DND-41 (cell line): ENCODE data around the gene ADAM10.

ENCODE experiments used
- ATAC-seq: fragments of 200-7000 bp; cut with Tn5 transposase; 3 replicates; pipeline ENCODE4 v1.9.1; 2021; ENCODE audit warnings: low read depth; ENCODE audit not compliant: insufficient read depth
- DNase-seq: peaks from one replicate; pipeline ENCODE4 v3.0.0-alpha.2; 2020
- H2AFZ ChIP-seq: 2 replicates; pipeline ENCODE4 v1.6.0; 2012; ENCODE audit warnings: low read depth, low read length
- H3K27ac ChIP-seq: 2 replicates; pipeline ENCODE4 v1.5.1; 2012; ENCODE audit warnings: low read length, inconsistent platforms
- H3K27me3 ChIP-seq: fragments of 200-600 bp; sonication (generic); 2 replicates; pipeline ENCODE4 v1.6.0; 2012; ENCODE audit warnings: low read length, mild to moderate bottlenecking, inconsistent platforms; ENCODE audit not compliant: insufficient read depth, poor library complexity
- H3K36me3 ChIP-seq: 2 replicates; pipeline ENCODE4 v1.5.1; 2012; ENCODE audit warnings: low read length, inconsistent platforms; ENCODE audit not compliant: insufficient read depth
- H3K4me1 ChIP-seq: 2 replicates; pipeline ENCODE4 v1.5.1; 2012; ENCODE audit warnings: mild to moderate bottlenecking, low read length; ENCODE audit not compliant: insufficient read depth
- H3K4me2 ChIP-seq: 2 replicates; pipeline ENCODE4 v1.6.0; 2012; ENCODE audit warnings: mild to moderate bottlenecking, moderate library complexity, low read length, inconsistent platforms; ENCODE audit not compliant: insufficient read depth
- H3K4me3 ChIP-seq, 2 experiments: fragments of 200-600 bp in 1 of 2; shearing (Covaris generic) in 1 of 2; 2 replicates each; pipeline ENCODE4 v1.5.1; 2012 to 2016; ENCODE audit warnings: inconsistent platforms in 2 of 2, low read length in 2 of 2, mild to moderate bottlenecking in 2 of 2, low read depth in 1 of 2, moderate library complexity in 1 of 2
- H3K79me2 ChIP-seq: 2 replicates; pipeline ENCODE4 v1.6.0; 2012; ENCODE audit warnings: low read length, inconsistent platforms; ENCODE audit not compliant: insufficient read depth
- H3K9ac ChIP-seq: 2 replicates; pipeline ENCODE4 v1.6.0; 2012; ENCODE audit warnings: low read depth, mild to moderate bottlenecking, inconsistent platforms, low read length, moderate library complexity
- H3K9me3 ChIP-seq: 2 replicates; pipeline ENCODE4 v1.5.1; 2012; ENCODE audit warnings: low read length, moderate library complexity, mild to moderate bottlenecking, inconsistent platforms; ENCODE audit not compliant: insufficient read depth, severe bottlenecking
- H4K20me1 ChIP-seq: 2 replicates; pipeline ENCODE4 v1.6.0; 2012; ENCODE audit warnings: low read length; ENCODE audit not compliant: insufficient read depth
- EZH2 ChIP-seq: IDR thresholded peaks from 3 replicates; pipeline ENCODE4 v1.6.1; 2012; ENCODE audit warnings: borderline replicate concordance, low read depth, mild to moderate bottlenecking, moderate library complexity, low read length, inconsistent platforms; ENCODE audit not compliant: severe bottlenecking
- TF ChIP-seq, protein P1 (sequence below): IDR thresholded peaks from 2 replicates; pipeline ENCODE4 v1.5.1; 2012; ENCODE audit warnings: borderline replicate concordance, low read length, moderate library complexity, mild to moderate bottlenecking; ENCODE audit not compliant: poor library complexity, severe bottlenecking; ENCODE audit errors: extremely low read depth

The ADAM10 gene

DNA sequence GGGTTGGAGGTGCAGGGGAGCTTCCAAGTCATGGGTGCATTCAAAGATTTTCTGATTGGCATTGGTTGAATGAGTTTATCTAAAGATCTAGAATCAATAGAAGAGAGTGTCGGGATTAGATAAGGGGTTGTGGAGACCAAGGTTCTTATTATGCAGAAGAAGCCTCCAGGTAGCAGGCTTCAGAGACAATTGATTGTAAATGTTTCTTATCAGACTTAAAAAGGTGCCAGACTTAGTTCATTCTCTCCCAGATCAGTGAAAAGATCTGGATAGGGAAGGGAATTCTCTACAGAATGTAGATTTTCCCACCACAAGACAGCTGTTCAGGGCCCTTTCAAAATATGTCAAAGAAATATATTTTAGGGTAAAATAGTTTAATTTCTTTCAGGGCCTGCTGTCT, 188.2 kb downstream of the ADAM10 start:
- Histone ChIP-seq H3K4me2 (no peak overlapping the region), H3K36me3 (no peaks in the 10 kb centered on the region), H3K4me3 (no peak overlapping the region), H3K27ac (no peak overlapping the region), H3K79me2 (no peaks in the 10 kb centered on the region), H3K4me1 (no peaks in the 10 kb centered on the region), H4K20me1 (no peaks in the 10 kb centered on the region), H3K9ac (no peak overlapping the region), H2AFZ (no peak overlapping the region), H3K9me3 (no peaks in the 10 kb centered on the region), H3K27me3 (no peaks in the 10 kb centered on the region)
- ATAC-seq = no peak
- TF ChIP-seq EZH2 = no peak
- TF ChIP-seq, protein P1, sequence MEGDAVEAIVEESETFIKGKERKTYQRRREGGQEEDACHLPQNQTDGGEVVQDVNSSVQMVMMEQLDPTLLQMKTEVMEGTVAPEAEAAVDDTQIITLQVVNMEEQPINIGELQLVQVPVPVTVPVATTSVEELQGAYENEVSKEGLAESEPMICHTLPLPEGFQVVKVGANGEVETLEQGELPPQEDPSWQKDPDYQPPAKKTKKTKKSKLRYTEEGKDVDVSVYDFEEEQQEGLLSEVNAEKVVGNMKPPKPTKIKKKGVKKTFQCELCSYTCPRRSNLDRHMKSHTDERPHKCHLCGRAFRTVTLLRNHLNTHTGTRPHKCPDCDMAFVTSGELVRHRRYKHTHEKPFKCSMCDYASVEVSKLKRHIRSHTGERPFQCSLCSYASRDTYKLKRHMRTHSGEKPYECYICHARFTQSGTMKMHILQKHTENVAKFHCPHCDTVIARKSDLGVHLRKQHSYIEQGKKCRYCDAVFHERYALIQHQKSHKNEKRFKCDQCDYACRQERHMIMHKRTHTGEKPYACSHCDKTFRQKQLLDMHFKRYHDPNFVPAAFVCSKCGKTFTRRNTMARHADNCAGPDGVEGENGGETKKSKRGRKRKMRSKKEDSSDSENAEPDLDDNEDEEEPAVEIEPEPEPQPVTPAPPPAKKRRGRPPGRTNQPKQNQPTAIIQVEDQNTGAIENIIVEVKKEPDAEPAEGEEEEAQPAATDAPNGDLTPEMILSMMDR = no peak
- no peak for DNase-seq

DNA sequence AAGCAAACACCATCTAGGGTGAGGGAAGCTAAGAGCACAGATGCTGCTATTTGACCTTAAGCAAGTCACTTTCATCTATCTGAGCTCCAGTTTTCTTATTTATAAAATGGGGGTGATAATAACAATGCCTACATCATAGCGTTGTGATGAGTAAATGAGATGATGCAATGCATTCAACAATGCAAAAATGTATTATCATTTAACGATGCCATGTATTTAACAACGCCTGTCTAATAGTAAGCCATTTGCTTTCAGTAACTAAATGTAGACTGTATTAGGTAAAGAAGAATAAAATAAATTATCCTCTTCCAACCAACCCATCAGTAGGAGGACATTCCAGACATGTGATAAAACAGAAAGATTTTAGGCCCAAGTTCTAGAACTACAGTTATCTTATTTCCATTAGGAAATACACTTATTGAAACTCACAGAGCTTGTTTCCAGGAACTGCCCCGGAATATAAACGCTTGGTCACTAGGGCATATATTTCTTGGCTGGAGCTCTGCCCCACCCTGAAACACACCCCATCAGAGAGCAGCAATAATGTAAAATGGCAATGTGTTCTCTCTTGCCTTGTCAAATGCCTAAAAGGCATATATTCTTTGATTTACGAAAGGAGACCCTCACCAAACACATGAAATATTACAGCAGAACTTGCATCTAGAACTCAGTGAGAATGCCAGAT, 189.5 kb downstream of the ADAM10 start:
- no peak for ATAC-seq
- Histone ChIP-seq H3K27ac (no peak overlapping the region), H3K9me3 (no peaks in the 10 kb centered on the region), H3K4me2 (no peak overlapping the region), H3K27me3 (no peaks in the 10 kb centered on the region), H3K79me2 (no peaks in the 10 kb centered on the region), H2AFZ (no peak overlapping the region), H3K4me3 (no peak overlapping the region), H4K20me1 (no peaks in the 10 kb centered on the region), H3K4me1 (no peaks in the 10 kb centered on the region), H3K36me3 (no peaks in the 10 kb centered on the region), H3K9ac (no peak overlapping the region)
- DNase-seq = no peak
- TF ChIP-seq, protein P1 = no peak
- no peak for TF ChIP-seq EZH2

DNA sequence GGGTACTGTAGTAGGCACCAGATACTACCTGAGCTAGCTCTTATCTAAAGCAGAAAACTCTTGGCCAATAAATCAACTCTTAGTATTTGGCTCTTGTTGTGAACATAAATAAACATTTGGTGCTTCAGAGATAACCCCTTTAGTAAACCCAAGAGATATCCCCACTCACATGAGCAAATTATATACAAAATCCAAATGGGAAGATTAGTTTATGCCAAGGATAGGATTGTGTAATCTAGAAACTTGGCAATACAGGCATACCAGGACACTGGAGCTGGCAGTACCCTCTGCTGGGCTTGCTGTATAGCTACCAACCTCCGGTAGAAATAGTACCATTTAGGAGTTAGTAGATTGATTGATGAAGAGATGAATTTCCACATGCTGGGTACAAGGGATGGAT, 190.7 kb downstream of the ADAM10 start:
- H3K4me1 ChIP-seq = no peaks in the 10 kb centered on the region
- H3K9me3 ChIP-seq = no peaks in the 10 kb centered on the region
- H3K4me3 ChIP-seq = no peak overlapping the region
- no peaks in the 10 kb centered on the region for H3K36me3 ChIP-seq
- no peaks in the 10 kb centered on the region for H3K79me2 ChIP-seq
- H3K9ac ChIP-seq = no peak overlapping the region
- no peak overlapping the region for H3K4me2 ChIP-seq
- no peak for DNase-seq
- no peak overlapping the region for H3K27ac ChIP-seq
- no peak for ATAC-seq
- no peaks in the 10 kb centered on the region for H4K20me1 ChIP-seq
- no peak overlapping the region for H2AFZ ChIP-seq
- H3K27me3 ChIP-seq = no peaks in the 10 kb centered on the region
- TF ChIP-seq EZH2 = no peak
- TF ChIP-seq, protein P1 = no peak
